ENCODE data around the gene PNPLA7.

PNPLA7 gene

GRCh38 chr9:137531099-137531765 lies 19.0 kb downstream of the PNPLA7 start:
- Histone ChIP-seq H3K27ac (ENCODE audit: extremely low read depth, low read depth, low read length) (no peak overlapping the region), H3K4me3 (ENCODE audit: low read depth, low read length) (no peak overlapping the region), H3K4me1 (ENCODE audit: control insufficient read depth, insufficient read depth, low read length) (no peaks in the 10 kb centered on the region), H3K9me3 (ENCODE audit: control insufficient read depth, insufficient read depth, low read depth, low read length) (no peaks in the 10 kb centered on the region), H3K36me3 (ENCODE audit: control insufficient read depth in 2 of 2, insufficient read depth in 1 of 2, low read length in 2 of 2) (no peaks in the 10 kb centered on the region)
- no peak for TF ChIP-seq ZNF707 (tag by site-specific recombination; IDR thresholded peaks at IDR 0.05)
- TF ChIP-seq ZNF747 (tag by site-specific recombination; IDR thresholded peaks at IDR 0.05), result no peak
- no peak for TF ChIP-seq FEZF1 (tag by site-specific recombination; IDR thresholded peaks at IDR 0.05)
- TF ChIP-seq, protein P1, sequence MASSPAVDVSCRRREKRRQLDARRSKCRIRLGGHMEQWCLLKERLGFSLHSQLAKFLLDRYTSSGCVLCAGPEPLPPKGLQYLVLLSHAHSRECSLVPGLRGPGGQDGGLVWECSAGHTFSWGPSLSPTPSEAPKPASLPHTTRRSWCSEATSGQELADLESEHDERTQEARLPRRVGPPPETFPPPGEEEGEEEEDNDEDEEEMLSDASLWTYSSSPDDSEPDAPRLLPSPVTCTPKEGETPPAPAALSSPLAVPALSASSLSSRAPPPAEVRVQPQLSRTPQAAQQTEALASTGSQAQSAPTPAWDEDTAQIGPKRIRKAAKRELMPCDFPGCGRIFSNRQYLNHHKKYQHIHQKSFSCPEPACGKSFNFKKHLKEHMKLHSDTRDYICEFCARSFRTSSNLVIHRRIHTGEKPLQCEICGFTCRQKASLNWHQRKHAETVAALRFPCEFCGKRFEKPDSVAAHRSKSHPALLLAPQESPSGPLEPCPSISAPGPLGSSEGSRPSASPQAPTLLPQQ (tag by site-specific recombination; IDR thresholded peaks at IDR 0.05), result no peak
- no peak for TF ChIP-seq ZBTB10 (tag by site-specific recombination; IDR thresholded peaks at IDR 0.05)
- no peak for TF ChIP-seq ELK4 (IDR thresholded peaks at IDR 0.05; ENCODE audit: borderline replicate concordance, low read depth, low read length)
- no peak for TF ChIP-seq ZNF837 (tag by site-specific recombination; IDR thresholded peaks at IDR 0.05)
- TF ChIP-seq, protein P2, sequence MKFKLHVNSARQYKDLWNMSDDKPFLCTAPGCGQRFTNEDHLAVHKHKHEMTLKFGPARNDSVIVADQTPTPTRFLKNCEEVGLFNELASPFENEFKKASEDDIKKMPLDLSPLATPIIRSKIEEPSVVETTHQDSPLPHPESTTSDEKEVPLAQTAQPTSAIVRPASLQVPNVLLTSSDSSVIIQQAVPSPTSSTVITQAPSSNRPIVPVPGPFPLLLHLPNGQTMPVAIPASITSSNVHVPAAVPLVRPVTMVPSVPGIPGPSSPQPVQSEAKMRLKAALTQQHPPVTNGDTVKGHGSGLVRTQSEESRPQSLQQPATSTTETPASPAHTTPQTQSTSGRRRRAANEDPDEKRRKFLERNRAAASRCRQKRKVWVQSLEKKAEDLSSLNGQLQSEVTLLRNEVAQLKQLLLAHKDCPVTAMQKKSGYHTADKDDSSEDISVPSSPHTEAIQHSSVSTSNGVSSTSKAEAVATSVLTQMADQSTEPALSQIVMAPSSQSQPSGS (tag by site-specific recombination; IDR thresholded peaks at IDR 0.05; ENCODE audit: low read depth), result no peak
- TF ChIP-seq ZNF701 (tag by site-specific recombination; IDR thresholded peaks at IDR 0.05), result no peak
- no peak for TF ChIP-seq ZNF302 (tag by site-specific recombination; IDR thresholded peaks at IDR 0.05; ENCODE audit: low read depth)
- TF ChIP-seq, protein P3, sequence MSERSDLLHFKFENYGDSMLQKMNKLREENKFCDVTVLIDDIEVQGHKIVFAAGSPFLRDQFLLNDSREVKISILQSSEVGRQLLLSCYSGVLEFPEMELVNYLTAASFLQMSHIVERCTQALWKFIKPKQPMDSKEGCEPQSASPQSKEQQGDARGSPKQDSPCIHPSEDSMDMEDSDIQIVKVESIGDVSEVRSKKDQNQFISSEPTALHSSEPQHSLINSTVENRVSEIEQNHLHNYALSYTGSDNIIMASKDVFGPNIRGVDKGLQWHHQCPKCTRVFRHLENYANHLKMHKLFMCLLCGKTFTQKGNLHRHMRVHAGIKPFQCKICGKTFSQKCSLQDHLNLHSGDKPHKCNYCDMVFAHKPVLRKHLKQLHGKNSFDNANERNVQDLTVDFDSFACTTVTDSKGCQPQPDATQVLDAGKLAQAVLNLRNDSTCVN (tag by site-specific recombination; optimal IDR thresholded peaks at IDR 0.05), result no peak
- TF ChIP-seq ZNF776 (tag by site-specific recombination; IDR thresholded peaks at IDR 0.05; ENCODE audit: borderline replicate concordance), result no peak
- ChIA-PET CTCF (interaction anchor here (0.6 to 2.6 kb wide), 11 partner anchors 14 to 342 kb away, joined by 3 to 9 read pairs (median 3); partner anchors contain the start of genes EXD3, NOXA1 and PNPLA7), POLR2A (no interaction called here)

- CTCF ChIA-PET, result interaction anchor here (1.2 to 2.6 kb wide), 2 partner anchors 20 to 243 kb away, joined by 3 to 9 read pairs; partner anchors contain the start of gene PNPLA7
- Histone ChIP-seq H3K36me3 (ENCODE audit: control insufficient read depth in 2 of 2, insufficient read depth in 1 of 2, low read length in 2 of 2) (no peaks in the 10 kb centered on the region), H3K9me3 (ENCODE audit: control insufficient read depth, insufficient read depth, low read depth, low read length) (no peaks in the 10 kb centered on the region), H3K4me3 (ENCODE audit: low read depth, low read length) (no peak overlapping the region), H3K27ac (ENCODE audit: extremely low read depth, low read depth, low read length) (no peak overlapping the region), H3K4me1 (ENCODE audit: control insufficient read depth, insufficient read depth, low read length) (no peaks in the 10 kb centered on the region)
- POLR2A ChIA-PET, result no interaction called here
- TF ChIP-seq ZNF274 (IDR thresholded peaks at IDR 0.05; ENCODE audit: low read length) (no peak), ZNF274 (tag by site-specific recombination; IDR thresholded peaks at IDR 0.05; ENCODE audit: borderline replicate concordance) (no peak), ZNF112 (tag by site-specific recombination; IDR thresholded peaks at IDR 0.05) (no peak), ZNF571 (tag by site-specific recombination; IDR thresholded peaks at IDR 0.05) (no peak), ZNF473 (tag by site-specific recombination; IDR thresholded peaks at IDR 0.05) (no peak), ZNF302 (tag by site-specific recombination; IDR thresholded peaks at IDR 0.05; ENCODE audit: low read depth) (no peak), ZBTB48 (tag by site-specific recombination; IDR thresholded peaks at IDR 0.05) (no peak)
- TF ChIP-seq, protein P4, sequence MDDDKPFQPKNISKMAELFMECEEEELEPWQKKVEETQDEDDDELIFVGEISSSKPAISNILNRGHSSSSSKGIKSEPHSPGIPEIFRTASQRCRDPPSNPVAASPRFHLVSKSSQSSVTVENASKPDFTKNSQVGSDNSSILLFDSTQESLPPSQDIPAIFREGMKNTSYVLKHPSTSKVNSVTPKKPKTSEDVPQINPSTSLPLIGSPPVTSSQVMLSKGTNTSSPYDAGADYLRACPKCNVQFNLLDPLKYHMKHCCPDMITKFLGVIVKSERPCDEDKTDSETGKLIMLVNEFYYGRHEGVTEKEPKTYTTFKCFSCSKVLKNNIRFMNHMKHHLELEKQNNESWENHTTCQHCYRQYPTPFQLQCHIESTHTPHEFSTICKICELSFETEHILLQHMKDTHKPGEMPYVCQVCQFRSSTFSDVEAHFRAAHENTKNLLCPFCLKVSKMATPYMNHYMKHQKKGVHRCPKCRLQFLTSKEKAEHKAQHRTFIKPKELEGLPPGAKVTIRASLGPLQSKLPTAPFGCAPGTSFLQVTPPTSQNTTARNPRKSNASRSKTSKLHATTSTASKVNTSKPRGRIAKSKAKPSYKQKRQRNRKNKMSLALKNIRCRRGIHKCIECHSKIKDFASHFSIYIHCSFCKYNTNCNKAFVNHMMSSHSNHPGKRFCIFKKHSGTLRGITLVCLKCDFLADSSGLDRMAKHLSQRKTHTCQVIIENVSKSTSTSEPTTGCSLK (tag by site-specific recombination; IDR thresholded peaks at IDR 0.05), result no peak
- TF ChIP-seq, protein P5, sequence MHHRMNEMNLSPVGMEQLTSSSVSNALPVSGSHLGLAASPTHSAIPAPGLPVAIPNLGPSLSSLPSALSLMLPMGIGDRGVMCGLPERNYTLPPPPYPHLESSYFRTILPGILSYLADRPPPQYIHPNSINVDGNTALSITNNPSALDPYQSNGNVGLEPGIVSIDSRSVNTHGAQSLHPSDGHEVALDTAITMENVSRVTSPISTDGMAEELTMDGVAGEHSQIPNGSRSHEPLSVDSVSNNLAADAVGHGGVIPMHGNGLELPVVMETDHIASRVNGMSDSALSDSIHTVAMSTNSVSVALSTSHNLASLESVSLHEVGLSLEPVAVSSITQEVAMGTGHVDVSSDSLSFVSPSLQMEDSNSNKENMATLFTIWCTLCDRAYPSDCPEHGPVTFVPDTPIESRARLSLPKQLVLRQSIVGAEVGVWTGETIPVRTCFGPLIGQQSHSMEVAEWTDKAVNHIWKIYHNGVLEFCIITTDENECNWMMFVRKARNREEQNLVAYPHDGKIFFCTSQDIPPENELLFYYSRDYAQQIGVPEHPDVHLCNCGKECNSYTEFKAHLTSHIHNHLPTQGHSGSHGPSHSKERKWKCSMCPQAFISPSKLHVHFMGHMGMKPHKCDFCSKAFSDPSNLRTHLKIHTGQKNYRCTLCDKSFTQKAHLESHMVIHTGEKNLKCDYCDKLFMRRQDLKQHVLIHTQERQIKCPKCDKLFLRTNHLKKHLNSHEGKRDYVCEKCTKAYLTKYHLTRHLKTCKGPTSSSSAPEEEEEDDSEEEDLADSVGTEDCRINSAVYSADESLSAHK (tag by site-specific recombination; IDR thresholded peaks at IDR 0.05), result no peak
Observed at GRCh38 chr9:137530331-137530730, 19.9 kb downstream of the PNPLA7 start.

Data from HEK293 (cell line).